ENCODE data around the gene SKP2. TPM values are rescaled to one million over a fixed set of nuclear protein-coding genes. Genes with fewer than 3 reads are reported as not detected.
"Not testable (repeated sequence)": the region's sequence is repeated elsewhere in the genome, so short reads cannot be mapped to it uniquely, and the experiment has no call there.

SKP2 gene
- polyA plus RNA-seq (2013, experiment 1 of 2; ENCODE audit: insufficient read length): 19.3 TPM
- 11.4 TPM for polyA plus RNA-seq (2013, experiment 2 of 2; ENCODE audit: insufficient read length)

- DNase-seq: peak; percentile 99
Measured at GRCh38 chr5:36151434-36152323, at the start of gene SKP2, which contains the start of gene LMBRD2. TSS of gene SKP2 (plus strand) at chr5:36152111. CDS start at chr5:36152263, 152 bp downstream. TSS of gene LMBRD2 (minus strand) at chr5:36151887. CDS start at chr5:36143349, 8,538 bp downstream.

GRCh38 chr5:36105819-36106218, 46.1 kb upstream of the SKP2 start:
- no peak for DNase-seq

GRCh38 chr5:36108758-36109460, 43.0 kb upstream of the SKP2 start:
- DNase-seq: no peak

DNA sequence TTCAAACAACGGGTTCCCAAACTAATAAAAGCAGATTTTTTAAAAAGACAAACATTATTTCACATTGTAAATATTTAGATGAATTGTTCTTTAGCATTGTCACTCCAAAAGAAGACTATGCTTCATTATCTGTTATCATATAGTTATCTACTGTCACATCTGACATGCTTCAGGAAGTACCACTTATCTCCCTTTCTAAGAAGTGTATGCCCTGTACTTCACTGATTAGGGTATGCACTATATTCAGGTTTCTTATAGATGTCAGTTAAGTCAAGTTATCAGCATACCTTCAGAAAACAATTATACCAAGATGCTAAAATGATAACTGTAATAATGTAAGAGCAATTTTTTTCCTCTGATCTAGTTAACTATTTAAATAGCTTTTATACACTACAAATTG, 40.7 kb upstream of the SKP2 start:
- DNase-seq: no peak

- DNase-seq: no peak
Measured at GRCh38 chr5:36125868-36126267, 26.0 kb upstream of the SKP2 start.

- DNase-seq: no peak
Measured at GRCh38 chr5:36128795-36129194, 23.1 kb upstream of the SKP2 start.

- DNase-seq: not testable (repeated sequence)
Measured at GRCh38 chr5:36129666-36130065, 22.2 kb upstream of the SKP2 start.

- not testable (repeated sequence) for DNase-seq
Measured at GRCh38 chr5:36133009-36133408, 18.9 kb upstream of the SKP2 start.

GRCh38 chr5:36135988-36136387, 15.9 kb upstream of the SKP2 start:
- no peak for DNase-seq

DNA sequence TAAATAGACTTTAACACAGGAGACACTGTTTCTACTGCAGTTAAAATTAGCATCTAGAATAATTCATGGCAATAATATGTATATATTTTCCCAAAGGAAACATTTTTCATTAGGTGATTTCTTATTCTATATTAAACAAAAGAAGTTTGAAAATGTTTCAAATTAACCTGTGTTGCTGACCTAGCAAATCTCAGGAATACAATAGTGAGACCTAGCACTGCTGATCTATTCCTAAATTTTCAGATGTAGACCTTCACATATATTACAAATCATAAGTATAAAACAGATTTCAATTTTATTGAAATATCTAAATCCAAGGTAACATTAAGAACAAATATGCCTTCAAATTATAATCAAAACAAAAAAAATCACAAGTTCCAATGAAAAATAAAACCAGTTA, 15.3 kb upstream of the SKP2 start:
- no peak for DNase-seq

DNA sequence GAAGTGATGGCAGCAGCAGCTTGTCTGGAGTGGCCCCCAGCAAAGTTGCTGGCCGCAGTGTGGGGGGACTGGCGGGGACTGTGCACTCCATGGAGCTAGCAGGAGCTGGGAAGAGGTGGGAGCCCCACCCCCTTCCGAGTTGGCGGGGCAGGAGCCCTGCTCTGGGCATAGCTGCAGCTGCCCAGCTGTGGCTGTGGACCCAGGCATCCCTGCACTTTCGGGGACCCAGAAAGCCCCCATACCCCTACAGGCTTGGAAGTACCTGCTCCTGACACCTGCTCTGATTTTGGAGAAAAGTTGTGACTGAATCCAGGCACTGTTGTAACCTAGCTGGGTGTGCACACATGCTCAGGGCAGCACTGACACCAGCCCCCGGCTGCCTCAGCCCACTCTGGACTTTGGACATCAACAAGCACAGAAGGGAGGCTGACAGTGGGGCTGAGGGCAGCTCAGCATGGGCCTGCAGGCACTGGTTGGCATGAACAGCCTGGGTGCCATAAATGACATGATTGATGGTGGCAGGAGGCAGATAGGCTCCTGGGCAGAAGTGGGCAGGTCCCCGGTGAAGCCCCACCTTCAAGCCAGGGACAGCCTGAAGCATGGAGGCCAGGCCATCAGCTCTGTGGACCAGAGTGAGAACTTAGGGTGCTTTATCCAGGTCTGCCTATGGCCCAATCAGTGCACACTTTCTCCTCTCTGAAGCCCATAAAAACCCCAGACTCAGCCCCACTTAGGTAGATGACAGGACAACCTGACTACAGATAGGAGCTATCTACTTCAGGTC, 12.8 kb upstream of the SKP2 start:
- DNase-seq: no peak

DNA sequence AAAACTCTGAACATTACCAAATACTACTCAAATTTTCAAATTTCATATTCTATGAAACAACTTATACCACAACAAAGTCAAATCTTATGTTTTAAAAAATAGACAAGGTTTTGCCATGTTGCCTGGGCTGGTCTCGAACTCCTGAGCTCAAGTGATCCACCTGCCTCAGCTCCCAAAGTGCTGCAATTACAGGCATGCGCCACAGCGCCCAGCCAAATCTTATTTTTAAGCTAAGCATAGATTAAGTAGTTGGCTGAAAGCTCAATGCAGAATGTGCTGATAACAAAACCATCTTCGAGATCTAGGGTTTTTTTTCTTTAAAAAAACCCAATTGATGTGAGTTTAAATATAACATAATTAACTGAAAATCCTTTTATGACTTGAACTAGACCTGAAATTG, 6.6 kb upstream of the SKP2 start:
- no peak for DNase-seq

GRCh38 chr5:36146390-36146789, 5.5 kb upstream of the SKP2 start:
- no peak for DNase-seq

GRCh38 chr5:36147681-36148080, 4.2 kb upstream of the SKP2 start:
- no peak for DNase-seq

- peak; percentile 51 for DNase-seq
Measured at GRCh38 chr5:36150676-36151433, 1.1 kb upstream of the SKP2 start.

- DNase-seq: peak; percentile 29
Measured at GRCh38 chr5:36152324-36153297, 700 bp downstream of the SKP2 start.

- DNase-seq: no peak
Measured at GRCh38 chr5:36153298-36153677, 1.4 kb downstream of the SKP2 start.

- DNase-seq: no peak
Measured at GRCh38 chr5:36153726-36154125, 1.8 kb downstream of the SKP2 start.

DNA sequence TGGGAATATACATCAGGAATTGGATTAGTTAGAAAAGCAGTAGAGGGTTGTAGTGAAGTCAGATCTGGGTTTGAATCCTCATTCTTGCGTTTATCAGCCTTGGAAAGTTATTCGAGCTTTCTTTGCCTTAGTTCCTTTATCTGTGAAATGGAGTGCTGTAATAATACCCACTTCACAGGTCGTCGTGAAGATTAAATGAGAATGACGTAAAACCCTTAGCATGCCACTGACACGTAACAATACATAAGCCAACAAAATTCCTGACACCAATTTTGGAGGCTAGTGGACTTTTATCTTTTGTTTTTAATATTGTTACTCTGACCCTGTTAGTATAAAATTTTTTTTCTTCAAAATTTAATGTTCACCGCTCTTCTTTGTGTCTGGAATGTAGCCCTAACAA, 3.4 kb downstream of the SKP2 start:
- no peak for DNase-seq

DNA sequence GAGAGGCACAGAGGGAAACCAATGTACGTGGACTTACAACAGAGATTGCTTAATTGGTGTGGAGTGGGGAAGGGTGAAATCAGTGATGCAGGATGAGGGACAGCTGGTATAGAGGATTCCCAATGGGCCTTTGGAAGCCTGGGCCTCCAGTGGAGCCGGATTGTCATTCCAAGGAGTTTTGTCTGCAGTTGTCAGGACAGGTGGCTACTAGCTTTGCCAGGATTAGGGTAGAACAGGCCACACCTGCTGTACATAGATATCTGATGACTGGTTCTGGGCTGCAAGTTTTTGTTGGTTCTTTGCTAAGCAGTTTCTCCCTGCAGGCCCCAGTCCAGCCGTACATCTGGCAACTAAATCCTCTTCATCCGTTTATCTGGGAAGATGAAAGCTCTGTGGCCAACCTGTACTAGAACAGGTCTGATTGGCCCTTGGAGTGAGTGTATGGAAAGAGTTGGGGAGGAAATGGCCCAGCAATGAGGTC, 4.2 kb downstream of the SKP2 start:
- DNase-seq: no peak

DNA sequence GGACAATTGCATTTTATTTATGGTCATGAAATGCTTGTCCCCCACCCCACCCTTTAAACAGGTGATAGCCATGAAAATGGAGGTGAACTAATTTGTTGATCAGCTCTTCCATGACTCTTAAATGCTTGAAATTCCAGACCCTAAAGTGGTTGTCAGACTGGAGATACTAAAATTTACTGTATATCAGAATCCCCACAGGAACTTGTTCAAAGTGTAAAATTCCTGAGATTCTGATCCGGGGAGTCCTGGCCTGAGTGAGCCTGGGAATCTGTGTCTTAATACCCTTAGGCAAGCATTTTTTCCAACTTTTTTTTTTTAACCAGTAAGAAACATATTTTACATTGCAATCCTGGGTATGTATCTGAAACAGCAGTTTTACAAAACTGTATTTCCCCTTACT, 4.7 kb downstream of the SKP2 start:
- peak; percentile 93 for DNase-seq

Measured in fibroblast of skin of back (primary cell).